Measurements from ENCODE around the gene DLGAP3.

DNA sequence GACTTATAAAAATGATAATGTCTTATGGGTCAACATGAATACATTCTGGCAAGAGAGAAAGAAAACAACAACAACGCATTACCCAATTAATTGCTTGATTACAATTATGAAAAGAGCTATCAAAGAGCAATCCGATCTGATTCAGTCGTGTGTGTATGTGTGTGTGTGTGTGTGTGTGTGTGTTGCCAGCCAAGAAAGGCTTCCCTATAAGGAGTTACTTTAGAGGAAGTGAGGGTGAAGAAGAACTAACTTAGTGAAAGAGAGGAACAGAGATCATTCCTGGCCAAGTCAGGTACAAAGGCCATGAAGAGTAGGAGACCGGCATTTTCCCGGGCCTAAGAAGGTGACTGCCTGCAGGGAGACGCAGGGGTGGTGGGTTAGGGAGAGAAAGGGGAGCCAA, 46.3 kb upstream of the DLGAP3 start:
- TF ChIP-seq POLR2A (IDR thresholded peaks at IDR 0.05; ENCODE audit: low read length) (no peak), GATA1 (IDR thresholded peaks at IDR 0.05; ENCODE audit: low read depth, low read length) (no peak)

Measured in erythroblast (primary cell).